AG09319 (cell line): Measurements from ENCODE around the gene SRGAP2C.
"Not testable (repeated sequence)": the region's sequence is repeated elsewhere in the genome, so short reads cannot be mapped to it uniquely, and the experiment has no call there.

Experiments
- DNase-seq: peaks from one replicate; pipeline ENCODE4 v3.0.0-alpha.2; 2010; ENCODE audit warnings: low read depth; ENCODE audit errors: extremely low read depth
- CTCF ChIP-seq: IDR thresholded peaks from 2 replicates; pipeline ENCODE4 v1.5.1; 2011; ENCODE audit warnings: low read depth, mild to moderate bottlenecking, inconsistent platforms, low read length, moderate library complexity

The SRGAP2C gene

GRCh38 chr1:121184290-121185127, at the start of gene SRGAP2C, which contains the start of gene FAM72B:
Gene SRGAP2C (plus strand): TSS chr1:121184975. CDS start chr1:121187447, 2,472 bp downstream.
Gene FAM72B (minus strand): TSS chr1:121184340. CDS start chr1:121183489, 851 bp downstream.
- peak; percentile 99 for DNase-seq

GRCh38 chr1:121140393-121140792, 44.4 kb upstream of the SRGAP2C start:
- not testable (repeated sequence) for DNase-seq

GRCh38 chr1:121148489-121149190, 36.1 kb upstream of the SRGAP2C start:
- not testable (repeated sequence) for DNase-seq

- DNase-seq = not testable (repeated sequence)
These were observed 33.5 kb upstream of the SRGAP2C start for GRCh38 chr1:121151294-121151693.

- DNase-seq = not testable (repeated sequence)
These were observed 32.0 kb upstream of the SRGAP2C start for GRCh38 chr1:121152788-121153187.

GRCh38 chr1:121154811-121155210, 30.0 kb upstream of the SRGAP2C start:
- DNase-seq = not testable (repeated sequence)

GRCh38 chr1:121155671-121156358, 29.0 kb upstream of the SRGAP2C start:
- peak; percentile 20 for TF ChIP-seq CTCF
- DNase-seq = not testable (repeated sequence)

GRCh38 chr1:121156958-121157603, 27.7 kb upstream of the SRGAP2C start:
- not testable (repeated sequence) for DNase-seq

- DNase-seq = not testable (repeated sequence)
These were observed 27.2 kb upstream of the SRGAP2C start for GRCh38 chr1:121157609-121158008.

- DNase-seq = not testable (repeated sequence)
These were observed 24.7 kb upstream of the SRGAP2C start for GRCh38 chr1:121160118-121160517.

- not testable (repeated sequence) for DNase-seq
These were observed 23.4 kb upstream of the SRGAP2C start for GRCh38 chr1:121161199-121161901.

- DNase-seq = not testable (repeated sequence)
These were observed 20.7 kb upstream of the SRGAP2C start for GRCh38 chr1:121163850-121164757.

GRCh38 chr1:121165296-121165695, 19.5 kb upstream of the SRGAP2C start:
- DNase-seq = not testable (repeated sequence)

GRCh38 chr1:121167225-121167738, 17.5 kb upstream of the SRGAP2C start:
- DNase-seq = not testable (repeated sequence)

GRCh38 chr1:121168152-121168668, 16.6 kb upstream of the SRGAP2C start:
- not testable (repeated sequence) for DNase-seq

GRCh38 chr1:121176649-121177048, 8.1 kb upstream of the SRGAP2C start:
- not testable (repeated sequence) for DNase-seq

- DNase-seq = not testable (repeated sequence)
These were observed 6.6 kb upstream of the SRGAP2C start for GRCh38 chr1:121178197-121178596.
